SK-N-SH treated with all-trans-retinoic acid at 6 μM for 48 hours (cell line): ENCODE measurements around the gene CBX5.

ENCODE experiments used
- OSR1 ChIP-seq: fragments of 250-450 bp; sonication (Bioruptor Pico); IDR thresholded peaks from 2 replicates; pipeline ENCODE4 v1.8.0; 2022; ENCODE audit warnings: moderate library complexity, mild to moderate bottlenecking, inconsistent platforms
- RARB ChIP-seq: fragments of 250-450 bp; sonication (Bioruptor Pico); IDR thresholded peaks from 2 replicates; pipeline ENCODE4 v1.8.0; 2021; ENCODE audit warnings: mild to moderate bottlenecking, moderate library complexity
- ZFP3 ChIP-seq: fragments of 250-450 bp; sonication (Bioruptor Pico); IDR thresholded peaks from 2 replicates; pipeline ENCODE4 v1.5.0; 2020; ENCODE audit warnings: mild to moderate bottlenecking, moderate library complexity
- ZFP30 ChIP-seq: fragments of 450-650 bp; formaldehyde crosslinking; IDR thresholded peaks from 2 replicates; pipeline ENCODE4 v1.5.0; 2022; ENCODE audit warnings: mild to moderate bottlenecking, moderate library complexity
- TF ChIP-seq, protein P1 (sequence below): fragments of 250-450 bp; sonication (Bioruptor Pico); IDR thresholded peaks from 2 replicates; pipeline ENCODE4 v1.8.0; 2020; ENCODE audit warnings: mild to moderate bottlenecking, moderate library complexity, borderline replicate concordance
- TF ChIP-seq, protein P2 (sequence below): fragments of 250-450 bp; sonication (Bioruptor Pico); IDR thresholded peaks from 2 replicates; pipeline ENCODE4 v1.8.0; 2021; ENCODE audit warnings: low read depth, mild to moderate bottlenecking, moderate library complexity, borderline replicate concordance

DNA sequence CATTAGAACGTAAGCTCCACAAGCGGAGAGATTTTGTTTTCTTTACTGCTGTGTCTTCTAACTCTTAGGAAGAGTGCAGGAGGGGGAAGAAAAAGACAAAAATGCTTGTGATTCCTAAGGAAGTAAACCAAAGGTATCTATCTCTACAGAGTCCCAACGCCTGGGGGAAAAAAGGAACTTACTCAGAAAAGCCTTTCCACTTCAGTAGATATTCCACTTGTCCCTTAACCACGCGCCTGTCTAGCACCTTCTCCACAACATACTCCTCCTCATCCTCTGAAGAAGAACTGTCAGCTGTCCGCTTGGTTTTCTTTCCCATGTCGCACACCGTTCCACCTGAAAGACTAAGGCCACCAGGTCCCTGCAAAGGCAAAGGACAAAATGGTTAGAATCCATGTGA is 22.6 kb downstream of the CBX5 start:
- TF ChIP-seq ZFP30 (no peak), RARB (CRISPR knock-in tag) (no peak), ZFP3 (no peak), OSR1 (CRISPR knock-in tag) (no peak)
- TF ChIP-seq, protein P1, sequence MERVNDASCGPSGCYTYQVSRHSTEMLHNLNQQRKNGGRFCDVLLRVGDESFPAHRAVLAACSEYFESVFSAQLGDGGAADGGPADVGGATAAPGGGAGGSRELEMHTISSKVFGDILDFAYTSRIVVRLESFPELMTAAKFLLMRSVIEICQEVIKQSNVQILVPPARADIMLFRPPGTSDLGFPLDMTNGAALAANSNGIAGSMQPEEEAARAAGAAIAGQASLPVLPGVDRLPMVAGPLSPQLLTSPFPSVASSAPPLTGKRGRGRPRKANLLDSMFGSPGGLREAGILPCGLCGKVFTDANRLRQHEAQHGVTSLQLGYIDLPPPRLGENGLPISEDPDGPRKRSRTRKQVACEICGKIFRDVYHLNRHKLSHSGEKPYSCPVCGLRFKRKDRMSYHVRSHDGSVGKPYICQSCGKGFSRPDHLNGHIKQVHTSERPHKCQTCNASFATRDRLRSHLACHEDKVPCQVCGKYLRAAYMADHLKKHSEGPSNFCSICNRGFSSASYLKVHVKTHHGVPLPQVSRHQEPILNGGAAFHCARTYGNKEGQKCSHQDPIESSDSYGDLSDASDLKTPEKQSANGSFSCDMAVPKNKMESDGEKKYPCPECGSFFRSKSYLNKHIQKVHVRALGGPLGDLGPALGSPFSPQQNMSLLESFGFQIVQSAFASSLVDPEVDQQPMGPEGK (CRISPR knock-in tag), result no peak
- TF ChIP-seq, protein P2, sequence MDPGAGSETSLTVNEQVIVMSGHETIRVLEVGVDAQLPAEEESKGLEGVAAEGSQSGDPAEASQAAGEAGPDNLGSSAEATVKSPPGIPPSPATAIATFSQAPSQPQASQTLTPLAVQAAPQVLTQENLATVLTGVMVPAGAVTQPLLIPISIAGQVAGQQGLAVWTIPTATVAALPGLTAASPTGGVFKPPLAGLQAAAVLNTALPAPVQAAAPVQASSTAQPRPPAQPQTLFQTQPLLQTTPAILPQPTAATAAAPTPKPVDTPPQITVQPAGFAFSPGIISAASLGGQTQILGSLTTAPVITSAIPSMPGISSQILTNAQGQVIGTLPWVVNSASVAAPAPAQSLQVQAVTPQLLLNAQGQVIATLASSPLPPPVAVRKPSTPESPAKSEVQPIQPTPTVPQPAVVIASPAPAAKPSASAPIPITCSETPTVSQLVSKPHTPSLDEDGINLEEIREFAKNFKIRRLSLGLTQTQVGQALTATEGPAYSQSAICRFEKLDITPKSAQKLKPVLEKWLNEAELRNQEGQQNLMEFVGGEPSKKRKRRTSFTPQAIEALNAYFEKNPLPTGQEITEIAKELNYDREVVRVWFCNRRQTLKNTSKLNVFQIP, result no peak
